ENCODE measurements around the gene BAZ2A. TPM values are rescaled to one million over a fixed set of nuclear protein-coding genes. Genes with fewer than 3 reads are reported as not detected.
"Not testable (repeated sequence)": the region's sequence is repeated elsewhere in the genome, so short reads cannot be mapped to it uniquely, and the experiment has no call there.

The BAZ2A gene
- 10 to 100 TPM; 24.6 to 60.1 (median 37.7) TPM for polyA plus RNA-seq (ENCODE audit: insufficient read length in 10 of 10)
- long read RNA-seq, donor 1, partial matches to known transcripts: 5 of 6 reads
- long read RNA-seq, donor 1, other reads (novel, unspliced or antisense): 0 of 6 reads
- long read RNA-seq, donor 2, partial matches to known transcripts: 0 of 1 reads
- long read RNA-seq, donor 2, other reads (novel, unspliced or antisense): 0 of 1 reads
- long read RNA-seq, donor 3: 0 reads
- long read RNA-seq, donor 4: 0 reads
- long read RNA-seq, donor 5, partial matches to known transcripts: 18 of 20 reads
- long read RNA-seq, donor 5, other reads (novel, unspliced or antisense): 0 of 20 reads
- long read RNA-seq, donor 6, partial matches to known transcripts: 6 of 8 reads
- long read RNA-seq, donor 6, other reads (novel, unspliced or antisense): 0 of 8 reads
- long read RNA-seq, donor 7: 0 reads
- long read RNA-seq, donor 8: 0 reads
- long read RNA-seq, donor 9: 0 reads

DNA sequence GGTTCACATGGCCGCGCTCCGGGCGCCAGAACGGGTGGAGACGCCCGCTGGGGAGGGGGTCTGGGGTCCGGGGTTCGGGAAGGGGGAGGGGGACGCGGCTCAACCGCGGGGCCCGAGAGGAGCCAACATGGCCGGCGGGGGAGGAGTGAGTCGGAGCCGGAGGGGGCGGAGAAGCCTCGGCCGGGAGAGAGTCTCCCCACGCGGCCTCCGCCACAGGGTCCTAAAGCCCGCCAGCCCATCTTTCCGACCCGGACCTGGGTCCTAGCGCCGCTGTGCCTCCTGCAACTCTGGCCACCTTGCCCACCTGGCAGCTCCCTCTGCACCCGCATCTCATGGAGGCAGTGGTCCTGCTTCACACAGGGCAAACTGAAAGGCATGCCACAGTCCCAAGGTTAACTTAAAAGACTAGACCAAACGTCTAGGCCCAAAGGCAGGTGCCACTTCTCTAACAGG is at the start of gene BAZ2A:
TSS of gene BAZ2A (minus strand) at position 147 of the 453 bp plus-strand sequence. CDS start 12,796 bp downstream, outside the sequence.
- DNase-seq: peak; percentile 85 to 95 (median 91)

DNA sequence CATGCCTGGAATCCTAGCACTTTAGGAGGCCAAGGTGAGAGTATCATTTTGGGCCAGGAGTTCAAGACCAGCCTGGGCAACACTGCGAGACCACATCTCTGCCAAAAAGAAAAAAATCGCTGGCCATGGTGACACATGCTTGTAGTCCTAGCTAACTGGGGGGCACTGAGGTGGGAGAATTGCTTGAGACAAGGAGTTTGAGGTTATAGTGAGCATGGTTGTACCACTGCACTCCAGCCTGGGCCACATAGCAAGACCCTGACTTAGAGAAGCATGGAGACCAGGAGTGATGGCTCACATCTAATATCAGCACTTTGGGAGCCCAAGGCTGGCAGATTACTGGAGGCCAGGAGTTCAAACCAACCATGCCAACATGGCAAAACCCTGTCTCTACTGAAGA is 48.7 kb upstream of the BAZ2A start:
- DNase-seq: no peak

DNA sequence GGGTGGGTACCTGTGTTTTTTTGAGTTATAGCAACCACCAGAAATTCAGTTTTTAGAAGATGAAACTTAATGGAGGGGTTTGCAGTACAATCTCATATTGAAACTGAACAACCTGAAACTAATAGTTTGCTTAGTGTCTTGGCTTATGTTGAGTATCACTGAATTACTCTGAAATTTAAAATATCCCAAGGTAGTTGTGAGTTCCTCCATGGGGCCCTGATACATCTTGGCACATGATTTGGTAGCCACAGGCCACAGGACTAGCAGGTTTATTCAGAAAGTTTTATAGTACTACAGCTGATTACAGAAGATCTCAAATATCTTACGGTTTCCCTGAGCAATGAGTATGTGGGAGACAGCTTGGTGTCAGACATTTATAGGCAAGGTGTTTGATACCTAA is 47.6 kb upstream of the BAZ2A start:
- no peak for DNase-seq

DNA sequence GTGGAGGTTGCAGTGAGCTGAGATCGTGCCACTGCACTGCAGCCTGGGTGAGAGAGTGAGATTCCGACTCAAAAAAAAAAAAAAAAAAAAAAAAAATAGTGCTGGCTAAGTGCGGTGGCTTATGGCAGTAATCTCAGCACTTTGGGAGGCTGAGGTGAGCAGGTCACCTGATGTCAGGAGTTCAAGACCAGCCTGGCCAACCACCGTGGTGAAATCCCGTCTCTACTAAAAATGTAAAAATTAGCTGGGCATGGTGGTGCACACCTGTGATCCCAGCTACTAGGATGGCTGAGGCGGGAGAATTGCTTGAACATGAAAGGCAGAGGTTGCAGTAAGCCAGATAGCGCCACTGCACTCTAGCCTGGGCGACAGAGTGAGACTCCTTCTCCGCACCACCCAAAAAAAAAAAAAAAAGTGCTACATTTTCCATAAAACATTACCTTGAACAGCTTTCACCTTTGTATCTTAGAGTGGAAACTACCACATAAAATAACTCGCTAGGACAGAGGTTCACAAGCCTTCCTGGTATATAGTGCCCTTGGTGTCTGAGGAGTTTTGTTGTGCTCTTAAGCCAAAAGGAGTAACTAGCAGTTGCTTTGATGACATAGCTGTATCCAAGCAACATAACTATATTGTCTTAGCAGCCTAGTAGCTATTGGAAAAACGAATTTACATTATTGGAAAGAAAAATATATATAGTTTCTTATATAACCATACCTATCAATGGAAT is 46.9 kb upstream of the BAZ2A start:
- DNase-seq: peak in 1 of 3 donors; percentile 26

DNA sequence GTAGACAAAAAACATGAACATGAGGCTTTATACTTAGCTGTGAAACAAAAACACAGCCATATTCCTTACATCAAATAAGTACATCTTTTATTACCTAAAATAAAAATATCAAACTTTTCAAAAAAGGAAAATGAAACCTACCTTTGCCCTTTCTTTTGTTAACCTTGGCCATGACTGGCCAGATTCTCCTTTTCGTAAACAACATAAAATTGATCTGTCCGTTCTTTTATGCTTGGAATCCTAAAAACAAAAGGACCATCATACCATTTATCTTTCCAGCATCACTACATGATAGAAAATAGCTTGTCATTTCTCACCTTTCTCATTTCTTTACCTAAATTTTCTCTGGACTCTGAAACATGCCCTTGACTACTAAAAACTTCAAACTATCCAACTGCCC is 41.5 kb upstream of the BAZ2A start:
- DNase-seq: no peak

DNA sequence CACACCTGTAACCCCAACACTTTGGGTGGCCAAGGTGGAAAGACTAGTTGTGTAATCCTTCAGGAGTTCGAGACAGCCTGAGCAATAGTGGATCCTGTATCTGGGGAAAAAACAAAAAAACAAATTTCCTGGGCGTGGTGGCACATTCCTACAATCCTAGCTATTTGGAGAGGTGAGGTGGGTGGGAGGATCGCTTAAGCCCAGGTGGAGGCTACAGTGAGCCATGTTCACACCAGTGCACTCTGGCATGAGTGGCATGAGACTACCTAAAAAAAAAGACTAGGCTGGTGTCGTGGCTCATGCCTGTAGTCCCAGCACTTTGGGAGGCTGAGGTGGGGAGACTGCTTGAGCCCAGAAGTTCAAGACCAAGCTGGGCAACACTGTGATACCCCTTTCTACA is 40.7 kb upstream of the BAZ2A start:
- no peak for DNase-seq

DNA sequence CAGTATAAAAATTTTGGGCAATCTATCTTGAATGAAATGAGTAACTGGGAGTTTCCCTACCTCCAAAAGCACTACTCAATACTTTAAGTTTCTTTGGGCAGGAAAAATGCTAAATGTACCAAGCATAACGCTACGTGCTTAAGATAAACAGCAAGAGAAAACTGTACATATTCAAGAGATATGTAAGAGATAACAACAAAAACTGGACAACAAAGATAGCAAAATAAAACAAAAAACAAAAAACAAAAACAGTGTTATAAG is 38.0 kb upstream of the BAZ2A start:
- DNase-seq: no peak

DNA sequence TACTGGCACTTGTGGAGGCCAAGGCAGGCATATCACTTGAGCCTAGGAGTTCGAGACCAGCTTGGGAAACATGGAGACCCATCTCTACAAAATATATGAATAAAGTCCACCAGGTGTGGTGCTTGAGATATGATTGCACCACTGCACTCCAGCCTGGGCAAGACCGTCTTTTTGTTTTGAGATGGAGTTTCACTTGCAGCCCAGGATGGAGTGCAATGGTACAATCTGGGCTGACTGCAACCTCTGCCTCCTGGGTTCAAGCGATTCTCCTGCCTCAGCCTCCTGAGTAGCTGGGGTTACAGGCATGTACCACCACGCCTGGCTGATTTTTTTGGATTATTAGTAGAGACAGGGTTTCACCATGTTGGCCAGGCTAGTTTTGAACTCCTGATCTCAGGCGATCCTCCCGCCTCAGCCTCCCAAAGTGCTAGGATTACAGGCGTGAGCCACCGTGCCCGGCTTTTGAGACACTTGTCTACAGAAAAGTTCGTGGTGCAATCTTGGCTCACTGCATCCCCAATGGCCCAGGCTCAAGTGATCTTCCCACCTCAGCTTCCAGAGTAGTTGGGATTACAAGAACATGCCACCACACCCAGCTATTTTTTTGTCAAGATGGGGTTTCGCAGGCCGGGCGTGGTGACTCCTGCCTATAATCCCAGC is 32.0 kb upstream of the BAZ2A start:
- DNase-seq: no peak

DNA sequence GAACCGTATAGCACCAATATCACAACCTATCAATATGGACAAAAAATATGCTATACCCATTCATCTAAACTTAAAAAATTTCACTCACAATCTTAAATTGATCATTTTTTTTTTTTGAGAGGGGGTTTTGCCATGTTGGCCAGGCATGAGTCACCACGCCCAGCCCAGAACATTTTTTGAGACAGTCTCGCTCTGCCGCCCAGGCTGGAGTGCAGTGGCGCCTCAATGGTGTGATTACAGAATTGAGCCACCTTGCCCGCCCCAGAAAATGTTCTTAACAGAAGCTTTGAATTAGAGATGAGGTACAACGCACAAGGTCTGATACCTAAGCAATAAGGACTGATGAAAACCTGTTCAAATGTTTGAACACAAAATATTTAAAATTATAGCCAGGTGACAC is 31.4 kb upstream of the BAZ2A start:
- DNase-seq: no peak

DNA sequence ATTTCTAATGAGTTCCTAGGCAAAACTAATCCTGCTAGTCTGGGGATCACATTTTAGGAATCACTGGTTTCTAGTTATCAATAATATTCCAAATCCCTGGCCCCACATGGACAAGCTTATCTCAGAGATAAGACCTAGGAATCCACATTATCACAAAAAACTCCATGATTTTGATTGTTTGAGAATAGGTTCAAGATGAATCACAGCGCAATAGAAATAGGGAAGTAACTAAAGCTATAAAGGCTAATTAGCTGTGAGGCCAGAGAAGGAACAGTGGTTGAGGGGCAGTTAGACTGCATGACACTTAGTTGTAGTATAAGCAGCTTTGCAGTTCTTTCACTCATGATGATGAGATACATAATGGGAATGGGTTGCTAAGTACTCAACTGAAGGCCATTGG is 28.8 kb upstream of the BAZ2A start:
- DNase-seq: no peak

DNA sequence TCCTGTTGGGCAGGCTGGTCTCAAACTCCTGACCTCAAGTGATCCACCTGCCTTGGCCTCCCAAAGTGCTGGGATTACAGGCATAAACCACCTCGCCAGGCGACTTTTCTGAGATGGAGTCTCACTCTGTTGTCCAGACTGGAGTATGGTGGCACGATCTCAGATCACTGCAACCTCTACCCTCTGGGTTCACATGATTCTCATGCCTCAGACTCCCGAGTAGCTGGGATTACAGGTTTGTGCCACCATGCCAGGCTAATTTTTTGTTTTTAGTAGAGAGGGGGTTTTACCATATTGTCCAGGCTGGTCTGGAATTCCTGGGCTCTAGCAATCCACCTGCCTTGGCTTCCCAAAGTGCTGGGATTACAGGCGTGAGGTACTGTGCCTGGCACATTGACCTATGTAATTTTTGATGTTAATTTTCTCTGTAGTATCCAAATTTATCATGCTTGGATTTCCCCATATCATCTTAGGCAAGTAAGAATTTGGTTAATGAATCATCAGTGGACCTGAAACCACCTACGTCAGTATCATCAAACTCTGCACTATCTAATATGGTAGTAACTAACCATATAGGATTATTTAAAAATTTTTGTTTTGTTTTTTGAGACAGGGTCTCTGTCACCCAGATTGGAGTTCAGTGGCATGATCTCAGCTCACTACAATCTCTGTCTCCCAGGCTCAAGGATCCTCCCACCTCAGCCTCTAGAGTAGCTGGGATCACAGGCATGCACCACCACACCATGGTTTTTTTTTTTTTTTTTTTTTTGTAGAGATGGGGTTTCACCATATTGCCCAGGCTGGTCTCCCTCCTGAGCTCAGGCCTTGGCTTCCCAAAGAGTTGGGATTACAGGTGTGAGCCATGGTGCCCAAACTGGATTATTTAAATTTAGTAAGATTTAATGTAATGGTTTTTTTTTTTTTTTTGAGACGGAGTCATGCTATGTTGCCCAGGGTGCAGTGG is 27.6 kb upstream of the BAZ2A start:
- no peak for DNase-seq

DNA sequence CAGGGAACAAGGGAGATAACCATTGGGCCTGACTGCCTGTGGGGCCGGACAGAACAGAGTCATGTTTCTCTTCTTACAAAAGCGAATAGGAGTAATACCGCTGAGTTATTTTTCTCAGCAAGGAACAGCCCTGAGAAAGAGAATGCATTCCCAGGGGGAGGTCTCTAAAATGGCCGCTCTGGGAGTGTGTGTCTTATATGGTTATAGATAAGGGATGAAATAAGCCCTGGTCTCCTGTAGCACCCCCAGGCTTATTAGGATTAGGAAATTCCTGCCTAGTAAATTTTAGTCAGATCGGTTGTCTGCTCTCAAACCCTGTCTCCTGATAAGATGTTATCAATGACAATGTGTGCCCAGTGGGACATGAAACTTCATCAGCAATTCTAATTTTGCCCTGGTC is 23.7 kb upstream of the BAZ2A start:
- DNase-seq: not testable (repeated sequence)

DNA sequence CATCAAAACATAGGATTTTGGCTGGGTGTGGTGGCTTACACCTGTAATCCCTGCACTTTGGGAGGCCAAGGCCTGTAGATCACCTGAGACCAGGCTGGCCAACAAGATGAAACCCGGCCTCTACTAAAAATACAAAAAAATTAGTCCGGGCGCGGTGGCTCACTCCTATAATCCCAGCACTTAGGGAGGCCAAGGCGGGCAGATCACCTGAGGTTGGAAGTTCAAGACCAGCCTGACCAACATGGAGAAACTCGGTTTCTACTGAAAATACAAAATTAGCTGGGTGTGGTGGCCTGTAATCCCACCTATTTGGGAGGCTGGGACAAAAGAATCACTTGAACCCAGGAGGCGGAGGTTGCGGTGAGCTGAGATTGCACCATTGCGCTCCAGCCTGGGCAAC is 17.9 kb upstream of the BAZ2A start:
- not testable (repeated sequence) for DNase-seq

DNA sequence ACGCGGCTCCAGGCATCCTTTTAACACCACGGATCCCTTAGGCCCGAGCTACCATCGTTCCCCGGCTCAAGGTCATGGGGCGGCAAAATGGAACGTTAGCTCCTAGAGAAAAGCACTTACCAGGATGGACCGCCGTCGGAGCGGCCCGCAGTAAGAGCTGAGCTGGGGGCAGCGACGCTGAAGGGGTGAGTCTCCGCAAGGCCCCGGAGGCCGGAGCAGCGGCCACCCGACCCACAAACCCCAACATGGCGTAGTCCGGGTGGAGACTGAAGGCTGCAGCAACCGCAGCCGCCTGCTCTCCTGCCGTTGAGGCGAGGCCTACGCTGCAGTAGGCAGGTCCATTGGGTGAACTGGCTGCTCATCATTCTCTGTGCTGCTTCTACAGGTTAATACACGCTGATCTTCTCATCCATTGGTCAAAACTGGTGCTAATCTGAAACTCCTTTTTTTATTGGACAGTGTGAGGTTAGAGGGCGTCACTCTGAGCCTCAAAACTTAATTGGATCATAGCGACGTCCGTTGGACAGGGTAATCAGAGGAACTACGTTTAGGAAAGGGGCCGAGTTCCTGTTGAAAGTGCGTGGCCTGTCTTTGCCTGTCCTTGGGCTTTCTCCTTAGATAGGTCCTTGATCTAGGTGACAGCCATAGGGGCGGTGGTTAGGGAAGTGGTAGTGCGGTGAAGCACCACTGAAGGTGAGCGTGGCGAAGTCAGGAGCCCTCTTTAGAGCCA is 15.8 kb upstream of the BAZ2A start, which contains the start of gene ATP5F1B:
TSS of gene ATP5F1B (minus strand) at position 268 of the 730 bp plus-strand sequence. CDS start at position 247, 21 bp downstream.
- DNase-seq: peak; percentile 99 to 100 (median 100)

DNA sequence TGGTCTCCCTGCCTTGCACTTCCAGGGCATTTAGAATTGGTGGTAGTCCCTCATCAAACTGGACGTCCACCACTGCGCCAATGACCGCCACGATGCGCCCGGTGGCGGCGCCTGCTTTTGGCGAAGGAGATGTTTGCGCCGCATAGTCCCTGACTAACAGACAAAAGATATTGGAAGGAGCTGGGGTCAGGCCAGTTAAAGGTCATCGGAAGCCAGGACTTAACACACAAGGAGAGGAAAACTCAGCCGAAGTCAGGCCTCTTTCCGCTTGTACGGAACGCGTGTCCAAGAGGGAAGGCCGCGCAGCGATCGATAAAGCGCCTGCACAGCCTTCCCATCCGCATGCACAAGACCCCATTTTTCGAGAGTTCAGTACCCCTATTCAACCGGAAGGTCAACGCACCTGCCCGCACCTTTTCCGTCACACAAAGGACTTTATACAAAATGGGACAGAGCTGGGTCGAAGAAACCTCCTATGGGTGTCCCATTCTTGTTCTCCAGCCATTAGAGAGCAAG is 15.1 kb upstream of the BAZ2A start:
- DNase-seq: peak in 2 of 3 donors; percentile 24 to 48

DNA sequence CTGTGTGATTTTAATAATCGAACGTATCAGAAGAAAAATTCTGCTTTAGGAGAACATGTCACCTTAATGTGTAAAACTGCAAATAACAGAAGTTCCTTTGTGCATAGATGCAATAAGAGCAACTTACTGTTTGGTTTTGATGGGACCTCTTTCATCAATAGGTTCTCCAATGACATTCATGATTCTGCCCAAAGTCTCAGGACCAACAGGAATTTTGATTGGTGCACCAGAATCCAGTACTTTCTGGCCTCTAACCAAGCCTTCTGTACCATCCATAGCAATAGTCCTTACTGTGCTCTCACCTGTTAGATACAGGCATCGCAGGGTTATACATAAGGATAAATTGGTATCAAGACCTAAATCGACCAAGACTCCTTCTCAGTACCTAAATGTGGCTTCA is 14.5 kb upstream of the BAZ2A start:
- peak in 1 of 3 donors; percentile 17 for DNase-seq

DNA sequence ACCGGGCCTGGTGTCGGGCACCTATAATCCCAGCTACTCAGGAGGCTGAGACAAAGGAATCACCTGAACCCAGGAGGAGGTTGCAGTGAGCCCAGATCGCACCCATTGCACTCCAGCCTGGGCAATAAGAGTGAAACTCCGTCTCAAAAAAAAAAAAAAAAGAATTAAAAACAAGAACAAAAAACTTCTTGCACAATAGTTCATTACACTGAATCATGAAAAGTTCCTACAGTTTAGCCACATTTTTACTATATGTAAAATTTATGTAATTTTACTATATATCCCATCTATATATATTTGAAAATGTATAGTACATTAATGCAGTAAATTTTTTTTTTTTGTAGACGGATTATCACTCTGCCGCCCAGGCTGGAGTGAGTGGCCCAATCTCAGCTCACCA is 11.1 kb upstream of the BAZ2A start:
- DNase-seq: no peak

DNA sequence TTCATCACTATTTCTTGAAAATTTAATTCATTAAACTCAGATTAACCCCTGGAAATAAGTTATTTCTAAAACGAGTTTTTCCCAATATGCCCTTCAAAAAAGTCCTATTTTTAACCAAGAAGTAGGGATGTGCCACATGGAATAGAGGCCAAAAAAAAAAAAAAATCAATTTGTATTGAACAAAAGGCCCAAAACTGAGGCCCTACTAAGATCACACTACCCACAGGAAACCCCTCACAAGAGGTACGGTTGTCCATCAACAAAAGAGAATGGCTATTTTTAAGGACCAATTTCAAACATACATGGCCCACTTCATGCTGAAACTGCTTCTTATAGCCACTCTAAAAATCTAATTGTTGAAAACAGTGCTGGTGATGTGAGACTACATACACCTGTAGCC is 7.5 kb upstream of the BAZ2A start:
- no peak for DNase-seq

DNA sequence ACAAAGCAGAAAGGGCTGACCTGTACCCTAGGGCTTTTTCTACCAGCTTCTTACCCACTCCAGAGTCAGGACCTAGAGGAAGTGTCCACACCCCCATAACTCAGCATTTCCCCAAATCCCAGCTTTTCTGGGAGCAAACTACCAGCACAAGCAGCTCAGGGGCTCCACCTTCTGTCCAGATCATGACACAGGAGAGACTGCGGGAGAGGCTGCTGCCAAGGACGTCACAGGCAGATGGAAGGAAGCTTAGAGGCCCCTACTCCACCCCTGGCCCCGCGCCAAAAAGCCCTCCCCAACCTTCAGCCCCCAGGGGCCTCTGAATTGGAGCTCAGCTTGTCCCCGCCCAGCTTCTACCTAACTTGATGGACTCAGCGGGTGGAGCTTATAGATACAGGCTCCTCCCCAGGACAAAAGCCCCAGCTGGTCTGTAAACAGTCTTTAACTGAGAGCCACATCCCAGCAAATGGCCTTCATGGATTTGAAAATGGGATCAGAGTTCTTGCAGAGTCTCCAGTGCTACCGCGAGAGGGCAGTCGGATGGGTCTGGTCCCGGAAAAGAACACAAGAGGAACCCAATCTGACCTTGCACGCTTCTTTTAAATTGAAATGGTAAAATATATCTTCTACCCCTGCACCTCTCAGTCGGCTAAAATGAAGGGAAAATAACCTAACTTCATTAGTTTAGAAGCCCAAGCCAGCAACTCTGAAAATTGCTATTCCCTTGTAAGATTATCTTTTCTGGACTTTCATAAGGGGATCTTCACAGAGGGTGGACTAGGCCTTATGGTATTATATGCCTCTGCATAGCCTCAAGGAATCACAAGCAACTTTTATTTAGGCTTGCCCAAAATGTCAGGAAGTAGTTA is 6.8 kb upstream of the BAZ2A start:
- peak; percentile 100 for DNase-seq

Measured in muscle of back (tissue), 13 donors.